SJCRH30 (cell line): ENCODE measurements around the gene SPDYC. TPM values are rescaled to one million over a fixed set of nuclear protein-coding genes. Genes with fewer than 3 reads are reported as not detected.

Experiments
- DNase-seq, 2 experiments: peaks; one replicate each; pipeline ENCODE4 v3.0.0-alpha.2; 2015 to 2020
- H3K27ac ChIP-seq: fragments of 250-450 bp; sonication (Bioruptor Pico); 2 replicates; pipeline ENCODE4 v1.5.1; 2020; ENCODE audit warnings: mild to moderate bottlenecking, moderate library complexity
- H3K27me3 ChIP-seq: fragments of 250-450 bp; sonication (Bioruptor Pico); 2 replicates; pipeline ENCODE4 v1.5.1; 2020; ENCODE audit warnings: mild to moderate bottlenecking, moderate library complexity
- H3K36me3 ChIP-seq: fragments of 250-450 bp; sonication (Bioruptor Pico); 2 replicates; pipeline ENCODE4 v1.5.1; 2020; ENCODE audit warnings: mild to moderate bottlenecking, moderate library complexity
- H3K4me1 ChIP-seq: fragments of 250-450 bp; sonication (Bioruptor Pico); 2 replicates; pipeline ENCODE4 v1.5.1; 2020; ENCODE audit warnings: mild to moderate bottlenecking, moderate library complexity
- H3K4me3 ChIP-seq: fragments of 250-450 bp; sonication (Bioruptor Pico); 2 replicates; pipeline ENCODE4 v1.5.1; 2020; ENCODE audit warnings: mild to moderate bottlenecking, moderate library complexity
- H3K9me3 ChIP-seq: fragments of 250-450 bp; sonication (Bioruptor Pico); replicated peaks from 2 replicates; pipeline ENCODE4 v1.5.1; 2020; ENCODE audit warnings: mild to moderate bottlenecking, moderate library complexity
- total RNA-seq: library from RNA; depleted of rRNA; stranded (reverse); fragments of >200 nt; shearing (Covaris generic); gene quantifications from 2 replicates; pipeline ENCODE4 v1.2.3, GENCODE V29; 2014; rRNA removed

SPDYC gene
- total RNA-seq, 1 experiment from 2014 or later: 0.18 TPM

DNA sequence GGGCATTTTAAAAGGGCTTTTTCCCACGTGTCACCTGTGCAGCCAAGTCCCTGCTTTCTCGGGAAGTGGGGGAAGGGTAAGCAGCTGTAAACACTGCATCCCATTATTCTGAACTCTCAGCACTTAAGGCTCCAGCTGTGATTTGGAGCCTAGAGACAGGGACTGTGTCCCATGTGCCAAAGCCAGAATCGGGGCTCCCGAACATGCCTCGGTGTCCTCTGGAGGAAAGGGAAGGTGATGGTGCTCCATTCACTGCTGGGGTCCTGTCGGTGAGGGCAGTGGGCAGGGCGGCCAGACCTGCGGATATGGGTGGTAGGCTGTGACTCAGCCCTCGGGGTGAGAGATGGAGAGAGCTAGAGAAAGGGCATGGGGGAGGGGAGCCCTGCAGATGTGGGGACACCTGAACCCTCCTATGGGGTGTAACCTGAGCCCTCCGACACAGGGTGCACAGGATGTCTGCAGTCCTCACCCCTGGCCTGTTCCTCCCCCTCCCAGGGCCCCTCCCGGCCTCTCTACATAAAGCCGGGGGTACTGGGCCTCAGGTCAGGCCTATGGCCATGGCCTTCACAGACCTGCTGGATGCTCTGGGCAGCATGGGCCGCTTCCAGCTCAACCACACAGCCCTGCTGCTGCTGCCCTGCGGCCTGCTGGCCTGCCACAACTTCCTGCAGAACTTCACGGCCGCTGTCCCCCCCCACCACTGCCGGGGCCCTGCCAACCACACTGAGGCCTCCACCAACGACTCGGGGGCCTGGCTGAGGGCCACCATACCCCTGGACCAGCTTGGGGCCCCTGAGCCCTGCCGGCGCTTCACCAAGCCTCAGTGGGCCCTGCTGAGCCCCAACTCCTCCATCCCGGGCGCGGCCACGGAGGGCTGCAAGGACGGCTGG is 43.5 kb downstream of the SPDYC start:
- DNase-seq: no peak
- Histone ChIP-seq H3K36me3 (no peaks in the 10 kb centered on the region), H3K27me3 (no peaks in the 10 kb centered on the region)

DNA sequence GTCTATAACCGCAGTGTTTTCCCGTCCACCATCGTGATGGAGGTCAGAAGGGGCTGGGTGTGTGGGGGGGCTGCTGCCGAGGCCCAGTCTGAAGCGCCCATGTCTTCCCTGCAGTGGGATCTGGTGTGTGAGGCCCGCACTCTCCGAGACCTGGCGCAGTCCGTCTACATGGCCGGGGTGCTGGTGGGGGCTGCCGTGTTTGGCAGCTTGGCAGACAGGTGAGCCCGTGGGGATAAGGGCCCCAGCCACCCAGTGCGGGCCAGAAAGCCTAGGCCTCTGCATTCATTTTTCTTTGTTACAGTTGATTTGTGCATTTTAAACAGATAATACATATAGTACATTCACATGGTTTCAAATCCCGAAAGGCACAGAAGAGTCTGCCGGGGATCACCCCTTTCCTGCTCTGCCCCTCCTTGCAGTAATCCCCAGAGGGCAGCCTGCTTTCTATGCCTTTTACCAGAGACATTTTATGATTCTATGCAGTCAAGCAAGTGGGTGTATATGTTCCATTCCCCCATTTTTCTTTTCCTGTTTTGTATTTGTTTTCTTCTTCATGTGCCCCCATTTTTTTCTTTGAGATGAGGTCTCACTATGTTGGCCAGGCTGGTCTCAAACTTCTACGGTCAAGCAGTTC is 44.3 kb downstream of the SPDYC start:
- Histone ChIP-seq H3K9me3 (no peaks in the 10 kb centered on the region), H3K4me3 (no peak overlapping the region), H3K27me3 (no peaks in the 10 kb centered on the region), H3K4me1 (peaks cover under 1% of the 10 kb centered on the region; the same call in 1 of the 2 replicates), H3K36me3 (no peaks in the 10 kb centered on the region), H3K27ac (no peak overlapping the region)
- DNase-seq: no peak

More for the DNA sequence above, 43.5 kb downstream of the SPDYC start:
- H3K4me1 ChIP-seq: no peaks in the 10 kb centered on the region
- no peaks in the 10 kb centered on the region for H3K9me3 ChIP-seq
- no peak overlapping the region for H3K27ac ChIP-seq
- no peak overlapping the region for H3K4me3 ChIP-seq

DNA sequence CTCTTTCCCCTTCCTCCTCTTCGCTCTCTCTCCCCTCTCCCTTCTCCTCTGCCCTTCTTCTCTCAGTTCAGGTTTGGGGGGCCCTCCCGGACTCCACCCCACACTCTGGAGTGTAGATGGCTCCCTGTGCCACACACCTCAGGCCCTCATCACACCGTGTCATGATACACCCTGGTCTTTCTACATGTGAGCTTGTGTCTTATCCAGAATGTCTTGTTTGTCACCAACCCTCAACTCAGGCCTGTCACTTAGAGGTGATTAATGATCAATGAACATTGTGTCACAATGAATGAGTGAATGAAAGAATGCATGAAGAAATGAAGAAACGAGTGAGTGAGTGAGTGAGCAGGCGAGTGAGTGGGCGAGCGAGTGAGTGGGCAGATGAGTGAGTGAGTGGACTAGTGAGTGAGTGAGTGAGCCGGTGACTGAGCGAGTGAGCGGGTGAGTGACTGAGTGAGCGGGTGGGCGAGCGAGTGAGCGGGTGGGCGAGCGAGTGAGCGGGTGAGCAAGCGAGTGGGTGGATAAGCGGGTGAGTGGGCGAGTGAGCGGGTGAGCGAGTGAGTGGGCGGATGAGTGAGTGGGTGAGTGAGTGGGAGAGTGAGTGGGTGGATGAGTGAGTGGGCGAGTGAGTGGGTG is 45.5 kb downstream of the SPDYC start:
- Histone ChIP-seq H3K4me3 (no peak overlapping the region), H3K36me3 (no peaks in the 10 kb centered on the region), H3K9me3 (no peaks in the 10 kb centered on the region), H3K27ac (no peak overlapping the region), H3K27me3 (no peaks in the 10 kb centered on the region), H3K4me1 (peaks cover 7% of the 10 kb centered on the region; the same call in 1 of the 2 replicates)
- DNase-seq: no peak

- Histone ChIP-seq H3K27me3 (no peaks in the 10 kb centered on the region), H3K9me3 (no peaks in the 10 kb centered on the region), H3K36me3 (no peaks in the 10 kb centered on the region), H3K27ac (no peak overlapping the region), H3K4me3 (no peak overlapping the region), H3K4me1 (peaks cover 7% of the 10 kb centered on the region; the same call in 1 of the 2 replicates)
- DNase-seq: no peak
These were observed 46.8 kb downstream of the SPDYC start for GRCh38 chr11:65216830-65217229.

- no peak for DNase-seq
- H3K4me3 ChIP-seq: no peak overlapping the region
- no peaks in the 10 kb centered on the region for H3K27me3 ChIP-seq
These were observed 47.7 kb downstream of the SPDYC start for GRCh38 chr11:65217441-65218423.

DNA sequence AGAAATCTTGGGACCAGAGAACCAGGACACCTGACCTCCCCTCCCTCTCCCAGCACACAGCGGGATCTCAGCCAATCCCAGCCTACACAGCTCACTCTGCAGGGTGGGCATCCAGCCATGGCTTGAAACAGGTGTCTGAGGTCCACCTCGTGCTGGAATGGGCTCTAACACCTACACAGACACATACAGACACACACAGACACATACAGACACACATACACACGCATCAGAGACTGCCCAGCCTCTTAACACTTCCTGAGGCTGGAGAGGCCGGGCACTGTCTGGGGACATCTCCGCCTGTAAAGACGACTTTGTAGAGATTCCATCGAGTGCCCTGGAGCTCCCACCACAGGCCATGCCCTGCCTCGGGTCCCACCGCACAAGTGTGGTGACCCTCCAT is 48.4 kb downstream of the SPDYC start:
- Histone ChIP-seq H3K27me3 (no peaks in the 10 kb centered on the region), H3K27ac (no peak overlapping the region), H3K4me1 (peaks cover 7% of the 10 kb centered on the region; the same call in 1 of the 2 replicates), H3K36me3 (no peaks in the 10 kb centered on the region), H3K9me3 (no peaks in the 10 kb centered on the region), H3K4me3 (no peak overlapping the region)
- DNase-seq: no peak

More at GRCh38 chr11:65217441-65218423, 47.7 kb downstream of the SPDYC start:
- no peak overlapping the region for H3K27ac ChIP-seq
- H3K4me1 ChIP-seq: peaks cover 7% of the 10 kb centered on the region; the same call in 1 of the 2 replicates
- H3K9me3 ChIP-seq: no peaks in the 10 kb centered on the region
- H3K36me3 ChIP-seq: no peaks in the 10 kb centered on the region

GRCh38 chr11:65219930-65220213 is 49.8 kb downstream of the SPDYC start:
- Histone ChIP-seq H3K4me1 (peaks cover 7% of the 10 kb centered on the region; the same call in 1 of the 2 replicates), H3K27me3 (no peaks in the 10 kb centered on the region), H3K27ac (no peak overlapping the region), H3K36me3 (no peaks in the 10 kb centered on the region), H3K9me3 (no peaks in the 10 kb centered on the region), H3K4me3 (no peak overlapping the region)
- DNase-seq: no peak

GRCh38 chr11:65221026-65221425 is 51.0 kb downstream of the SPDYC start:
- no peak overlapping the region for H3K4me3 ChIP-seq
- no peak overlapping the region for H3K27ac ChIP-seq
- H3K36me3 ChIP-seq: no peaks in the 10 kb centered on the region
- no peak for DNase-seq
- H3K4me1 ChIP-seq: peaks cover 7% of the 10 kb centered on the region; the same call in 1 of the 2 replicates
- H3K9me3 ChIP-seq: no peaks in the 10 kb centered on the region
- no peaks in the 10 kb centered on the region for H3K27me3 ChIP-seq

Other genes starting within 250 kb of the SPDYC start
- gene PPP2R5B, start 245.5 kb upstream of the SPDYC start, total RNA-seq: 4.7 and 6.4 TPM in 2 replicates
- not detected in 2 replicates for gene GPHA2, start 234.3 kb upstream of the SPDYC start, total RNA-seq
- gene MAJIN, start 198.1 kb upstream of the SPDYC start, total RNA-seq: not detected in 2 replicates
- gene BATF2, start 173.3 kb upstream of the SPDYC start, total RNA-seq: 0.43 and 0.51 TPM in 2 replicates
- gene ARL2, start 156.1 kb upstream of the SPDYC start, total RNA-seq: 80.9 and 94.8 TPM in 2 replicates
- gene SNX15, start 142.8 kb upstream of the SPDYC start, total RNA-seq: 13.8 and 14.8 TPM in 2 replicates
- gene SAC3D1, start 129.0 kb upstream of the SPDYC start, total RNA-seq: 15.0 TPM in 2 replicates
- not detected in 2 replicates for gene NAALADL1, start 111.7 kb upstream of the SPDYC start, total RNA-seq
- 80.6 and 87.3 TPM in 2 replicates for gene CDCA5, start 86.2 kb upstream of the SPDYC start, total RNA-seq
- 17.6 and 19.2 TPM in 2 replicates for gene ZFPL1, start 86.0 kb upstream of the SPDYC start, total RNA-seq
- 59.6 and 86.6 TPM in 2 replicates for gene VPS51, start 74.0 kb upstream of the SPDYC start, total RNA-seq
- gene TM7SF2, start 58.4 kb upstream of the SPDYC start, total RNA-seq: 2.9 and 3.7 TPM in 2 replicates
- 8.3 and 9.4 TPM in 2 replicates for gene ZNHIT2, start 52.5 kb upstream of the SPDYC start, total RNA-seq
- 281 and 356 TPM in 2 replicates for gene FAU, start 48.1 kb upstream of the SPDYC start, total RNA-seq
- 51.5 and 58.9 TPM in 2 replicates for gene MRPL49, start 47.9 kb upstream of the SPDYC start, total RNA-seq
- 7.8 and 8.4 TPM in 2 replicates for gene SYVN1, start 35.7 kb upstream of the SPDYC start, total RNA-seq
- 41.1 and 49.4 TPM in 2 replicates for gene CAPN1, start 11.7 kb downstream of the SPDYC start, total RNA-seq
- 47.2 and 54.6 TPM in 2 replicates for gene POLA2, start 91.7 kb downstream of the SPDYC start, total RNA-seq
- 5.6 and 6.0 TPM in 2 replicates for gene CDC42EP2, start 144.6 kb downstream of the SPDYC start, total RNA-seq
- 33.0 and 38.0 TPM in 2 replicates for gene DPF2, start 163.6 kb downstream of the SPDYC start, total RNA-seq
- gene TIGD3, start 184.5 kb downstream of the SPDYC start, total RNA-seq: 0.53 and 0.71 TPM in 2 replicates
- 1.1 and 1.3 TPM in 2 replicates for gene SLC25A45, start 212.4 kb downstream of the SPDYC start, total RNA-seq
- 21.0 and 22.2 TPM in 2 replicates for gene FRMD8, start 216.4 kb downstream of the SPDYC start, total RNA-seq